Dedifferentiated amniotic fluid mesenchymal stem cell (primary cell): ENCODE results near the gene ZPBP.
"Not testable (repeated sequence)": the region's sequence is repeated elsewhere in the genome, so short reads cannot be mapped to it uniquely, and the experiment has no call there.

Source experiments
- DNase-seq: peaks from one replicate; pipeline ENCODE4 v3.0.0-alpha.2; 2016; ENCODE audit errors: extremely low spot score

ZPBP gene

GRCh38 chr7:50041165-50041564 is 51.9 kb downstream of the ZPBP start:
- DNase-seq = not testable (repeated sequence)

- DNase-seq = no peak
Measured at GRCh38 chr7:50037086-50037485, 56.0 kb downstream of the ZPBP start.

GRCh38 chr7:50022991-50023390 is 70.1 kb downstream of the ZPBP start:
- no peak for DNase-seq

- DNase-seq = no peak
Measured at GRCh38 chr7:50022451-50022850, 70.6 kb downstream of the ZPBP start.

GRCh38 chr7:49995681-49996080 is 97.4 kb downstream of the ZPBP start:
- DNase-seq = no peak

- DNase-seq = no peak
Measured at GRCh38 chr7:49986191-49986590, 106.9 kb downstream of the ZPBP start.

- DNase-seq = no peak
Measured at GRCh38 chr7:49980465-49980864, 112.6 kb downstream of the ZPBP start.

GRCh38 chr7:49976238-49976637 is 116.8 kb downstream of the ZPBP start:
- DNase-seq = no peak

GRCh38 chr7:49974035-49974434 is 119.0 kb downstream of the ZPBP start:
- no peak for DNase-seq

- no peak for DNase-seq
Measured at GRCh38 chr7:49937608-49938007, 155.4 kb downstream of the ZPBP start.

GRCh38 chr7:49931627-49932026 is 161.4 kb downstream of the ZPBP start:
- DNase-seq = no peak

GRCh38 chr7:49928787-49929186 is 164.3 kb downstream of the ZPBP start:
- no peak for DNase-seq

- DNase-seq = no peak
Measured at GRCh38 chr7:49927631-49928030, 165.4 kb downstream of the ZPBP start.

GRCh38 chr7:49926720-49927119 is 166.3 kb downstream of the ZPBP start:
- no peak for DNase-seq

GRCh38 chr7:49911909-49912308 is 181.1 kb downstream of the ZPBP start:
- no peak for DNase-seq

GRCh38 chr7:49894543-49894942 is 198.5 kb downstream of the ZPBP start:
- no peak for DNase-seq

GRCh38 chr7:49893131-49893530 is 199.9 kb downstream of the ZPBP start:
- no peak for DNase-seq

- no peak for DNase-seq
Measured at GRCh38 chr7:49892481-49892880, 200.6 kb downstream of the ZPBP start.
